IMR-90 (cell line): ENCODE measurements around the gene SYT2. TPM values are rescaled to one million over a fixed set of nuclear protein-coding genes. Genes with fewer than 3 reads are reported as not detected.

Experiments
- ATAC-seq: fragments of 200-7000 bp; cut with Tn5 transposase; 2 replicates; pipeline ENCODE4 v1.9.1; 2020; ENCODE audit warnings: low read depth, mild to moderate bottlenecking, moderate library complexity
- BruUV-seq: library from RNA; stranded (reverse); fragments of 400-500 nt; replicated peaks from 2 replicates; lab custom pipeline; 2021; lab: Mats Ljungman, UMichigan
- CTCF ChIA-PET: fragments of 300-600 bp; formaldehyde crosslinking; extraction: SDS; loops from one replicate; lab custom pipeline; 2021; ENCODE audit warnings: antibody characterized with exemption; lab: Yijun Ruan, JAX
- POLR2A ChIA-PET: fragments of 300-600 bp; sonication (Branson Sonifier 250); formaldehyde crosslinking; loops from one replicate; lab custom pipeline; 2022; ENCODE audit warnings: antibody characterized with exemption; ENCODE audit not compliant: unreplicated experiment; lab: Charles Lee
- DNase-seq: peaks from one replicate; pipeline ENCODE4 v3.0.0; 2013
- H2AFZ ChIP-seq: replicated peaks from 2 replicates; pipeline ENCODE3; 2013; ENCODE audit warnings: low read length, mild to moderate bottlenecking; ENCODE audit not compliant: poor library complexity
- H2AK5ac ChIP-seq: 2 replicates; pipeline ENCODE4 v1.6.1; 2013; ENCODE audit warnings: low read depth, low read length, inconsistent platforms
- H2AK9ac ChIP-seq: replicated peaks from 2 replicates; pipeline ENCODE3; 2013; ENCODE audit warnings: mild to moderate bottlenecking, low read depth, low read length, moderate library complexity; ENCODE audit not compliant: poor library complexity
- H2BK120ac ChIP-seq: 2 replicates; pipeline ENCODE4 v1.6.1; 2013; ENCODE audit warnings: low read depth, low read length, inconsistent platforms
- H2BK15ac ChIP-seq: 3 replicates; pipeline ENCODE4 v1.6.1; 2013; ENCODE audit warnings: low read depth, low read length, inconsistent platforms
- H2BK20ac ChIP-seq: 2 replicates; pipeline ENCODE4 v1.6.1; 2013; ENCODE audit warnings: low read depth, mild to moderate bottlenecking, inconsistent platforms, low read length, moderate library complexity
- H2BK5ac ChIP-seq: 2 replicates; pipeline ENCODE4 v1.6.1; 2013; ENCODE audit warnings: mild to moderate bottlenecking, low read depth, low read length, inconsistent platforms; ENCODE audit not compliant: poor library complexity, severe bottlenecking
- H3K14ac ChIP-seq: replicated peaks from 2 replicates; pipeline ENCODE4 v1.6.1; 2013; ENCODE audit warnings: low read depth, low read length, inconsistent platforms
- H3K18ac ChIP-seq: 2 replicates; pipeline ENCODE4 v1.6.1; 2013; ENCODE audit warnings: low read depth, low read length, control low read depth
- H3K23ac ChIP-seq: 2 replicates; pipeline ENCODE4 v1.6.1; 2013; ENCODE audit warnings: low read depth, low read length, inconsistent platforms
- H3K27ac ChIP-seq: 2 replicates; pipeline ENCODE4 v1.5.1; 2013; ENCODE audit warnings: mild to moderate bottlenecking, control low read depth, low read length; ENCODE audit not compliant: insufficient read depth
- H3K27me3 ChIP-seq: 2 replicates; pipeline ENCODE4 v1.6.1; 2013; ENCODE audit warnings: low read length; ENCODE audit not compliant: control insufficient read depth, insufficient read depth
- H3K36me3 ChIP-seq: 2 replicates; pipeline ENCODE4 v1.6.1; 2013; ENCODE audit warnings: low read length, mixed read lengths; ENCODE audit not compliant: control insufficient read depth, insufficient read depth
- H3K4ac ChIP-seq: 2 replicates; pipeline ENCODE4 v1.6.1; 2013; ENCODE audit warnings: low read depth, low read length, inconsistent platforms
- H3K4me1 ChIP-seq: 2 replicates; pipeline ENCODE4 v1.6.1; 2013; ENCODE audit warnings: low read length, mixed read lengths; ENCODE audit not compliant: control insufficient read depth, insufficient read depth
- H3K4me2 ChIP-seq: 2 replicates; pipeline ENCODE4 v1.6.1; 2013; ENCODE audit warnings: low read depth, mild to moderate bottlenecking, control low read depth, low read length, moderate library complexity
- H3K4me3 ChIP-seq: 2 replicates; pipeline ENCODE4 v1.5.1; 2013; ENCODE audit warnings: low read depth, mild to moderate bottlenecking, control low read depth, low read length, moderate library complexity; ENCODE audit not compliant: insufficient read depth
- H3K56ac ChIP-seq: 2 replicates; pipeline ENCODE4 v1.6.1; 2013; ENCODE audit warnings: low read length, inconsistent platforms; ENCODE audit not compliant: insufficient read depth; ENCODE audit errors: extremely low read depth
- H3K79me1 ChIP-seq, 2 experiments: 2 replicates each; pipeline ENCODE4 v1.6.1; 2013; ENCODE audit warnings: low read length in 2 of 2, inconsistent platforms in 1 of 2, low read depth in 1 of 2
- H3K9ac ChIP-seq: 2 replicates; pipeline ENCODE4 v1.6.1; 2013; ENCODE audit warnings: low read depth, low read length, control low read depth
- H3K9me1 ChIP-seq: 2 replicates; pipeline ENCODE4 v1.6.1; 2013; ENCODE audit warnings: low read length, inconsistent platforms; ENCODE audit not compliant: insufficient read depth
- H3K9me3 ChIP-seq: 2 replicates; pipeline ENCODE4 v1.6.1; 2013; ENCODE audit warnings: low read length; ENCODE audit not compliant: control insufficient read depth, insufficient read depth
- H4K20me1 ChIP-seq: 2 replicates; pipeline ENCODE4 v1.6.1; 2013; ENCODE audit warnings: low read length, inconsistent platforms; ENCODE audit not compliant: insufficient read depth
- H4K5ac ChIP-seq: 2 replicates; pipeline ENCODE4 v1.6.1; 2013; ENCODE audit warnings: mild to moderate bottlenecking, low read depth, low read length, control low read depth
- H4K8ac ChIP-seq, 2 experiments: 2 replicates each; pipeline ENCODE4 v1.6.1; 2013; ENCODE audit warnings: low read depth in 2 of 2, low read length in 2 of 2, control low read depth in 1 of 2, inconsistent platforms in 1 of 2
- H4K91ac ChIP-seq: 2 replicates; pipeline ENCODE4 v1.6.1; 2013; ENCODE audit warnings: low read depth, low read length, inconsistent platforms; ENCODE audit not compliant: insufficient read depth
- CTCF ChIP-seq: conservative IDR thresholded peaks from 2 replicates; pipeline ENCODE4 v1.5.1; 2012; ENCODE audit warnings: mild to moderate bottlenecking, low read depth, low read length, improper control_type of control experiment
- FOS ChIP-seq: fragments of 150-350 bp; IDR thresholded peaks from 2 replicates; pipeline ENCODE4 v1.6.1; 2016; ENCODE audit warnings: low read depth, low read length
- NFE2L2 ChIP-seq: fragments of 150-350 bp; IDR thresholded peaks from 2 replicates; pipeline ENCODE4 v1.6.1; 2016; ENCODE audit warnings: low read depth, mild to moderate bottlenecking, low read length
- WGBS, 2 experiments: methylation state at CpG; one replicate each; pipeline versions ENCODE4 v1.1.5 to v1.1.7; 2013; ENCODE audit warnings: missing lambda C conversion rate in 2 of 2; ENCODE audit not compliant: insufficient read length in 1 of 2; ENCODE audit errors: extremely low coverage in 2 of 2; 5-methylcytosine and 5-hydroxymethylcytosine counted together
- dilution Hi-C: fragments of 300-500 bp; cut with HindIII; formaldehyde crosslinking; loops from one replicate; pipeline ENCODE4 v1.14.3; 2018; ENCODE audit warnings: low sequenced_read_pairs; ENCODE audit not compliant: unreplicated experiment
- in situ Hi-C: fragments of 300-500 bp; cut with MboI; formaldehyde crosslinking; loops from 3 replicates; pipeline ENCODE4 v1.14.3; 2019; ENCODE audit warnings: low sequenced_read_pairs, inconsistent platforms, mixed read lengths
- intact Hi-C: fragments of 100-400 bp; cut with micrococcal nuclease; formaldehyde crosslinking; loops from 2 replicates; pipeline ENCODE4 v1.10.0; 2022
- polyA plus RNA-seq, 3 experiments: library from polyadenylated mRNA; depleted of rRNA; stranded (reverse); fragments of >200 nt; gene quantifications; 2 replicates each; pipeline ENCODE4 v1.2.3, GENCODE V29; 2012; ENCODE audit warnings: low replicate concordance in 1 of 3
- total RNA-seq: library from RNA; depleted of rRNA; stranded (reverse); fragments of >200 nt; gene quantifications from 2 replicates; pipeline ENCODE4 v1.2.3, GENCODE V29; 2012

SYT2 gene
- total and polyA plus RNA-seq, 2 of the 4 experiments (the other 2 are of a cell fraction) = under 0.01 TPM

- peak overlapping the region; percentile 96 for H3K23ac ChIP-seq
- ATAC-seq (no peak), DNase-seq (no peak)
- no CpG with 5 or more reads among the region's 1 CpG for WGBS, 2 experiments
- H2BK20ac ChIP-seq = peak overlapping the region; percentile 98
- ChIA-PET POLR2A (interaction anchor here (1.4 kb wide), 1 partner anchor 10 kb away, joined by 4 read pairs; no protein-coding TSS in a partner anchor), CTCF (no interaction called here)
- H3K9me1 ChIP-seq = peaks cover 40% of the 10 kb centered on the region
- no peaks in the 10 kb centered on the region for H3K27me3 ChIP-seq
- peaks cover 46% of the 10 kb centered on the region for H3K4me1 ChIP-seq
- peak overlapping the region; percentile 79 for H3K27ac ChIP-seq
- dilution Hi-C loops = no loop called here
- TF ChIP-seq NFE2L2 = no peak
- TF ChIP-seq FOS = no peak
- TF ChIP-seq CTCF = no peak
- peak overlapping the region; percentile 100 for H2BK15ac ChIP-seq
- H4K5ac ChIP-seq = peak overlapping the region; percentile 94
- peak overlapping the region; percentile 99 for H4K91ac ChIP-seq
- H2BK5ac ChIP-seq = peak overlapping the region; percentile 90
- peak overlapping the region; percentile 99 for H3K14ac ChIP-seq
- peak overlapping the region; percentile 99 for H2BK120ac ChIP-seq
- no peak overlapping the region for H2AFZ ChIP-seq
- H3K9ac ChIP-seq = peak overlapping the region; percentile 9; the same call in 1 of the 2 replicates
- H3K18ac ChIP-seq = peak overlapping the region; percentile 96
- in situ Hi-C loops = no loop called here
- peak overlapping the region; percentile 74 for H3K56ac ChIP-seq
- BruUV-seq = no TSS peak
- H3K4me2 ChIP-seq = no peak overlapping the region
- no peaks in the 10 kb centered on the region for H3K9me3 ChIP-seq
- H3K4me3 ChIP-seq = no peak overlapping the region
- H4K8ac ChIP-seq = peak overlapping the region; percentile 80 to 95
- intact Hi-C loops = loop anchor here (5.0 kb wide), 1 partner anchor 81 kb away; no protein-coding TSS in a partner anchor
- H3K36me3 ChIP-seq = no peaks in the 10 kb centered on the region
- H2AK5ac ChIP-seq = peak overlapping the region; percentile 98
- peak overlapping the region; percentile 97 for H3K4ac ChIP-seq
- H3K79me1 ChIP-seq = peaks cover 0 to 24% of the 10 kb centered on the region in 2 experiments; a peak in 1 of 4 replicates
- peak overlapping the region; percentile 51 for H2AK9ac ChIP-seq
- no peaks in the 10 kb centered on the region for H4K20me1 ChIP-seq
Measured at GRCh38 chr1:202587859-202588485, 122.3 kb downstream of the SYT2 start.
